ENCODE data around the gene HCFC2. TPM values are rescaled to one million over a fixed set of nuclear protein-coding genes. Genes with fewer than 3 reads are reported as not detected.

The HCFC2 gene
- total and polyA plus RNA-seq, 2 of the 8 experiments (the other 6 are each of a cell fraction or from before 2014, with no cell fraction given), result 0.62 to 1.8 TPM

DNA sequence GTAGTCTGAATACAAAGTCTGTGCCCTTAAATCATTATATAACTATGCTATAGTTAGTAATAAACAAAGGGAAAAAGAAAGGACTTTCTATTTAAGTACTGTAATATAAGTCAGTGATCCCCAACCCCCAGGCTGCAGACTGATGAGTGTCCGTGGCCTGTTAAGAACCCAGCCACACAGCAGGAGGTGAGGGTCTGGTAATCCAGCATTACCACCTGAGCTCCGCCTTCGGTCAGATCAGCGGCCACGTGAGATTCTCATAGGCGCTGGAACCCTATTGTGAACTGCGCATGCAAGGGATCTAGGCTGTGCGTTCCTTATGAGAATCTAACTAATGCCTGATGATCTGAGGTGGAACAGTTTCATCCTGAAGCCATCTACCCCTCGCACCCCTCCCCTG, 58.0 kb downstream of the HCFC2 start:
- Histone ChIP-seq H3K9ac (replicated peaks in 1 of 4; ENCODE audit: extremely low read depth in 1 of 4, low read depth in 3 of 4, low read length in 3 of 4) (no peak overlapping the region), H4K8ac (ENCODE audit: extremely low read depth, insufficient read depth, low read length) (no peak overlapping the region), H3K23me2 (ENCODE audit: low read depth, low read length) (no peaks in the 10 kb centered on the region), H3K18ac (ENCODE audit: extremely low read depth, low read length) (no peak overlapping the region), H3K4me1 (replicated peaks in 1 of 4; ENCODE audit: control insufficient read depth in 3 of 4, insufficient read depth in 4 of 4, low read length in 3 of 4) (peaks cover 0 to 6% (median 0%) of the 10 kb centered on the region in 4 experiments; a peak in 2 of 7 replicates), H2BK15ac (ENCODE audit: low read length) (no peak overlapping the region), H3K14ac (ENCODE audit: insufficient read length) (no peak overlapping the region), H2BK120ac (replicated peaks; ENCODE audit: low read depth, low read length) (no peak overlapping the region), H4K20me1 (replicated peaks in 1 of 2; ENCODE audit: control insufficient read depth in 1 of 2, insufficient read depth in 2 of 2, low read length in 2 of 2) (no peaks in the 10 kb centered on the region), H2AFZ (ENCODE audit: low read length) (no peak overlapping the region), H3K27ac (ENCODE audit: low read depth, low read length) (no peak overlapping the region; the same call in 1 of the 2 replicates), H3K79me2 (ENCODE audit: control insufficient read depth in 1 of 2, insufficient read depth in 2 of 2, low read length in 2 of 2) (no peaks in the 10 kb centered on the region), H3K27me3 (replicated peaks in 1 of 4; ENCODE audit: control insufficient read depth in 3 of 4, extremely low read depth in 1 of 4, insufficient read depth in 3 of 4, low read length in 3 of 4) (no peaks in the 10 kb centered on the region), H2AK5ac (ENCODE audit: low read depth, low read length) (no peak overlapping the region), H3K23ac (ENCODE audit: insufficient read length) (no peak overlapping the region), H3K79me1 (ENCODE audit: low read depth, low read length) (no peaks in the 10 kb centered on the region), H3K36me3 (ENCODE audit: control insufficient read depth in 2 of 4, insufficient read depth in 4 of 4, low read length in 3 of 4) (peaks cover 2 to 91% (median 28%) of the 10 kb centered on the region in 4 experiments; a peak in 6 of 8 replicates), H3K4me2 (ENCODE audit: insufficient read depth in 1 of 2, low read depth in 2 of 2, low read length in 2 of 2) (no peak overlapping the region), H2BK12ac (ENCODE audit: low read depth, low read length) (no peak overlapping the region), H3K56ac (replicated peaks; ENCODE audit: insufficient read length, low read depth, low read length) (no peak overlapping the region), H4K5ac (ENCODE audit: insufficient read length, low read depth, low read length) (no peak overlapping the region), H2BK5ac (ENCODE audit: low read depth, low read length) (no peak overlapping the region), H3K4me3 (ENCODE audit: extremely low read depth in 1 of 4, insufficient read depth in 2 of 4, low read depth in 3 of 4, low read length in 4 of 4) (no peak overlapping the region), H2BK20ac (ENCODE audit: low read length) (no peak overlapping the region), H4K91ac (replicated peaks; ENCODE audit: insufficient read length, low read length) (no peak overlapping the region), H3K4ac (replicated peaks; ENCODE audit: insufficient read length, low read depth, low read length) (no peak overlapping the region), H3K9me3 (ENCODE audit: insufficient read depth in 2 of 2, low read depth in 1 of 2, low read length in 1 of 2) (no peaks in the 10 kb centered on the region)
- FAIRE-seq (no peak), DNase-seq (ENCODE audit: low read depth in 1 of 2, low spot score in 2 of 2) (no peak)
- ChIA-PET CTCF (ENCODE audit: partially characterized antibody) (interaction anchor here (0.8 to 2.0 kb wide), 3 partner anchors 9 to 15 kb away, joined by 3 to 17 read pairs (median 3); no protein-coding TSS in a partner anchor), POLR2A (ENCODE audit: partially characterized antibody) (no interaction called here)
- 86% methylated on average over 9 of the region's 9 CpGs; no CpG with 5 or more reads in 1 of the 2 experiments for WGBS, 2 experiments (ENCODE audit: extremely low coverage in 1 of 2, insufficient coverage in 1 of 2, insufficient read length in 1 of 2, insufficient replicate concordance in 2 of 2, low coverage in 1 of 2, low lambda C conversion rate in 2 of 2, missing lambda C conversion rate in 1 of 2)
- TF ChIP-seq SUZ12 (IDR thresholded peaks at IDR 0.05; ENCODE audit: low read length) (no peak), SIN3A (conservative IDR thresholded peaks at IDR 0.05 in 1 of 2, IDR thresholded peaks at IDR 0.05 in 1 of 2; ENCODE audit: low read depth in 1 of 2, low read length in 2 of 2) (no peak), FOSL1 (IDR thresholded peaks at IDR 0.05; ENCODE audit: insufficient read depth, low read depth, low read length) (no peak), BACH1 (IDR thresholded peaks at IDR 0.05; ENCODE audit: low read length) (no peak), EP300 (IDR thresholded peaks at IDR 0.05; ENCODE audit: borderline replicate concordance in 1 of 2, low read depth in 2 of 2, low read length in 2 of 2) (no peak), POLR2A (IDR thresholded peaks at IDR 0.05; ENCODE audit: control extremely low read depth in 1 of 2, low read depth in 2 of 2, low read length in 2 of 2) (no peak), POU5F1 (IDR thresholded peaks at IDR 0.05; ENCODE audit: low read depth, low read length) (no peak), PHF8 (conservative IDR thresholded peaks at IDR 0.05; ENCODE audit: low read depth, low read length) (no peak), CBX8 (IDR thresholded peaks at IDR 0.05; ENCODE audit: borderline replicate concordance, low read depth, low read length) (no peak), SRF (IDR thresholded peaks at IDR 0.05; ENCODE audit: low read depth, low read length) (no peak), CREB1 (IDR thresholded peaks at IDR 0.05) (no peak), POLR2AphosphoS5 (IDR thresholded peaks at IDR 0.05; ENCODE audit: low read depth, low read length) (no peak), CEBPB (IDR thresholded peaks at IDR 0.05; ENCODE audit: low read depth, low read length) (no peak), E2F6 (IDR thresholded peaks at IDR 0.05) (no peak)

Data from H1 (cell line).